Panc1 (cell line): ENCODE data around the gene ST7L.

Experiments
- POLR2AphosphoS5 ChIP-seq: IDR thresholded peaks from 2 replicates; pipeline ENCODE4 v1.6.1; 2012; ENCODE audit warnings: mild to moderate bottlenecking, low read depth, low read length, moderate library complexity
- TF ChIP-seq, protein P1 (sequence below): fragments of 450-650 bp; IDR thresholded peaks from 2 replicates; pipeline ENCODE4 v1.5.1; 2017; ENCODE audit warnings: mild to moderate bottlenecking

DNA sequence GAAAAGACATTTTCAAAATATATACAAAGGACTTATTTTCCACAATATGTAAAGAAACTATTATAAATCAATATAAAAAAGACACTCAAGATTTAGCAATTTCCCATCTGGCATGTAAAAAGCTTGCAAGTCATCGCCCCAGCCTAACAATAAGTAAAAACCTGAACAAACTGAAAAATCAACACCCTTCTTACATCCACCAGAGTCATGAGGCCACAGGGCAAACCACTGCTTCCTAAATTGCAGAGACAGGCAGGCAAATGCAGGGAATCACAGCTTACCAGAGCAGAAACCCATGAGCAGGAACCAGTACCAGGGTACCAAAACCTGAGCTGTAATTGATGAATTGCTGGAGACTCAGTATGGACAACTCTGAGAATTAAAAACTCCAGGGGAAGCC lies 126.9 kb downstream of the ST7L start:
- TF ChIP-seq, protein P1, sequence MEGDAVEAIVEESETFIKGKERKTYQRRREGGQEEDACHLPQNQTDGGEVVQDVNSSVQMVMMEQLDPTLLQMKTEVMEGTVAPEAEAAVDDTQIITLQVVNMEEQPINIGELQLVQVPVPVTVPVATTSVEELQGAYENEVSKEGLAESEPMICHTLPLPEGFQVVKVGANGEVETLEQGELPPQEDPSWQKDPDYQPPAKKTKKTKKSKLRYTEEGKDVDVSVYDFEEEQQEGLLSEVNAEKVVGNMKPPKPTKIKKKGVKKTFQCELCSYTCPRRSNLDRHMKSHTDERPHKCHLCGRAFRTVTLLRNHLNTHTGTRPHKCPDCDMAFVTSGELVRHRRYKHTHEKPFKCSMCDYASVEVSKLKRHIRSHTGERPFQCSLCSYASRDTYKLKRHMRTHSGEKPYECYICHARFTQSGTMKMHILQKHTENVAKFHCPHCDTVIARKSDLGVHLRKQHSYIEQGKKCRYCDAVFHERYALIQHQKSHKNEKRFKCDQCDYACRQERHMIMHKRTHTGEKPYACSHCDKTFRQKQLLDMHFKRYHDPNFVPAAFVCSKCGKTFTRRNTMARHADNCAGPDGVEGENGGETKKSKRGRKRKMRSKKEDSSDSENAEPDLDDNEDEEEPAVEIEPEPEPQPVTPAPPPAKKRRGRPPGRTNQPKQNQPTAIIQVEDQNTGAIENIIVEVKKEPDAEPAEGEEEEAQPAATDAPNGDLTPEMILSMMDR: no peak
- TF ChIP-seq POLR2AphosphoS5: no peak
